Upper lobe of left lung (tissue), 6 donors: ENCODE results near the gene ACKR3. TPM values are rescaled to one million over a fixed set of nuclear protein-coding genes. Genes with fewer than 3 reads are reported as not detected.

Experiments used
- ATAC-seq, 2 donors: fragments of 200-7000 bp; cut with Tn5 transposase; one replicate each; pipeline ENCODE4 v1.9.1; 2022; ENCODE audit warnings: mild to moderate bottlenecking in 2 of 2, moderate library complexity in 2 of 2; ENCODE audit not compliant: low FRiP score in 2 of 2
- DNase-seq, 2 donors: peaks; one replicate each; pipeline ENCODE4 v3.0.0-alpha.2; 2019 to 2020
- H3K27ac ChIP-seq, 4 donors: fragments of 200-600 bp; sonication (generic); one replicate each; pipeline ENCODE4 v1.5.1; 2016 to 2019
- H3K27me3 ChIP-seq, 4 donors: fragments of 200-600 bp; sonication (generic); one replicate each; pipeline ENCODE4 v1.5.1; 2017 to 2019
- H3K36me3 ChIP-seq, 4 donors: fragments of 200-600 bp; sonication (generic); one replicate each; pipeline ENCODE4 v1.5.1; 2016 to 2019
- H3K4me1 ChIP-seq, 4 donors: fragments of 200-600 bp; sonication (generic); one replicate each; pipeline ENCODE4 v1.5.1; 2018 to 2019
- H3K4me3 ChIP-seq, 4 donors: fragments of 200-600 bp; sonication (generic); one replicate each; pipeline ENCODE4 v1.5.1; 2017 to 2019; ENCODE audit warnings: mild to moderate bottlenecking in 2 of 4, moderate library complexity in 1 of 4
- H3K9me3 ChIP-seq, 4 donors: fragments of 200-600 bp; sonication (generic); one replicate each; pipeline ENCODE4 v1.5.1; 2018 to 2019
- EP300 ChIP-seq, 4 donors: sonication (generic); formaldehyde crosslinking; IDR thresholded peaks; one replicate each; pipeline ENCODE4 v1.5.1; 2017; ENCODE audit warnings: antibody characterized with exemption in 4 of 4, control low read depth in 2 of 4
- POLR2A ChIP-seq, 4 donors: fragments of 450-650 bp; IDR thresholded peaks; one replicate each; pipeline ENCODE4 v1.5.1; 2016 to 2017; ENCODE audit warnings: antibody characterized with exemption in 4 of 4, mild to moderate bottlenecking in 2 of 4
- POLR2AphosphoS5 ChIP-seq, 2 donors: sonication (generic); formaldehyde crosslinking; IDR thresholded peaks; one replicate each; pipeline ENCODE4 v1.5.1; 2017; ENCODE audit warnings: antibody characterized with exemption in 2 of 2
- WGBS, 2 donors: methylation state at CpG; one replicate each; pipeline ENCODE4 v1.1.5; 2017 to 2018; 5-methylcytosine and 5-hydroxymethylcytosine counted together
- total RNA-seq, 6 donors: library from RNA; depleted of rRNA in 4 of 6; stranded (reverse); fragments of >200 nt in 4 of 6; gene quantifications; one replicate each; pipeline versions ENCODE4 v1.1.0 to v1.2.1, GENCODE V29; 2016 to 2021
- TF ChIP-seq, protein P1 (sequence below), 6 experiments: fragments of 450-650 bp in 4 of 6; fragments of 200-600 bp in 2 of 6; sonication (generic) in 2 of 6; IDR thresholded peaks; one replicate each; pipeline ENCODE4 v1.5.1; 2016 to 2019; ENCODE audit warnings: antibody characterized with exemption in 6 of 6
- donor health status: DM: no; HTN: no; CAD: no; lungs with moderate emphysema.
- donor health status: DM: no; HTN: yes; CAD: no; lungs with severe emphysema.

ACKR3 gene
- total RNA-seq, 6 donors from 2014 or later = 3.9 to 28.5 (median 10.5) TPM

DNA sequence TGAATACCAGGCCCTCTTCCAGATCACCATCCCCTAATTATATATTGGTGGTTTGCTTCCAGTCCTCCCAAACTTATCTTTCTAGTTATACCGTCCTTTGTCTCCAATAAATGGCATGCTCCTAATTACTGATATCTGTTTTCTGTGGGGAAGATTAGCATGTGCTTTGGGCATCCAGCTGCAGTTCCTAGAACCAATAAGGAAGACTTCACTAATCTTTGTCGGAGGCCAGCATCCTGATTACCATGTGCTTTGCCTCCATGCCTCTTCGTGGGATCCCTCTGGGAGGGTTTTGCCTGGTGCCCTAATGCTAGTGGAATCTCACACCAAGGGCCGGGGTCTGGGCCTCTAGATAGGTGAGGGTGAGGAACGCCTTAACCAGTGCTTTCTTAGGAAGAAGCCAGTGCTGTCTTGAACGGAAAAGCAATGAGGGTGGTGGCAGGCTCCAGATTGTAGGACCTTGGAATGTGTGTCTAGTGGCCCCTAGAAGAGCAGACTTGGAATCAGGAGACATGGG, 47.7 kb downstream of the ACKR3 start:
- no peaks in the 10 kb centered on the region for H3K27me3 ChIP-seq
- no peaks in the 10 kb centered on the region for H3K4me1 ChIP-seq
- H3K27ac ChIP-seq = no peak overlapping the region
- no peak for DNase-seq
- H3K4me3 ChIP-seq = no peak overlapping the region
- no peak for TF ChIP-seq EP300 (IDR thresholded peaks at IDR 0.05)
- TF ChIP-seq, protein P1, sequence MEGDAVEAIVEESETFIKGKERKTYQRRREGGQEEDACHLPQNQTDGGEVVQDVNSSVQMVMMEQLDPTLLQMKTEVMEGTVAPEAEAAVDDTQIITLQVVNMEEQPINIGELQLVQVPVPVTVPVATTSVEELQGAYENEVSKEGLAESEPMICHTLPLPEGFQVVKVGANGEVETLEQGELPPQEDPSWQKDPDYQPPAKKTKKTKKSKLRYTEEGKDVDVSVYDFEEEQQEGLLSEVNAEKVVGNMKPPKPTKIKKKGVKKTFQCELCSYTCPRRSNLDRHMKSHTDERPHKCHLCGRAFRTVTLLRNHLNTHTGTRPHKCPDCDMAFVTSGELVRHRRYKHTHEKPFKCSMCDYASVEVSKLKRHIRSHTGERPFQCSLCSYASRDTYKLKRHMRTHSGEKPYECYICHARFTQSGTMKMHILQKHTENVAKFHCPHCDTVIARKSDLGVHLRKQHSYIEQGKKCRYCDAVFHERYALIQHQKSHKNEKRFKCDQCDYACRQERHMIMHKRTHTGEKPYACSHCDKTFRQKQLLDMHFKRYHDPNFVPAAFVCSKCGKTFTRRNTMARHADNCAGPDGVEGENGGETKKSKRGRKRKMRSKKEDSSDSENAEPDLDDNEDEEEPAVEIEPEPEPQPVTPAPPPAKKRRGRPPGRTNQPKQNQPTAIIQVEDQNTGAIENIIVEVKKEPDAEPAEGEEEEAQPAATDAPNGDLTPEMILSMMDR (IDR thresholded peaks at IDR 0.05) = no peak
- TF ChIP-seq POLR2A (IDR thresholded peaks at IDR 0.05) = no peak
- TF ChIP-seq POLR2AphosphoS5 (IDR thresholded peaks at IDR 0.05) = no peak
- WGBS, 2 donors = 89 to 90% methylated on average over 6 of the region's 6 CpGs
- no peak for ATAC-seq
- H3K36me3 ChIP-seq = no peaks in the 10 kb centered on the region
- H3K9me3 ChIP-seq = no peaks in the 10 kb centered on the region

DNA sequence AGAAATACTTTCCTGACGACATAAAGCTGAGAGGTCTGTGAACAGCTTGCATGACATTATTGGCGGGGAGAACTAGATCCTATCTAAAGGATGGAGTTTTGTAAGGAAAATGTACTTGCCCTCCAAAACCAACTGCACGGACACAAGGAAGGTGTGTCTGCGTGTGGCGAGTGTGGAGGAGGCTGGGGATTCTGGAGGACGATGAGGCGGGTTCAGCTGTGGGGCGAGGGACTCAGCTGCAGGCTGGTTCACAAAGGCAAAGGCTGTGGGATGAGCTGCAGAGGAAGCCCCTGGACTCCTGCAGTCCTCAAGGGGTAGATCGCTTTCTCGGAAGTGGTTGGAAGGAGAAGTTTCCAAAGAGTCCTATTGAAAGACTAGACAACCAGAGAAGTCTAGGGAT, 48.2 kb downstream of the ACKR3 start:
- TF ChIP-seq EP300 (IDR thresholded peaks at IDR 0.05) = no peak
- TF ChIP-seq, protein P1 (IDR thresholded peaks at IDR 0.05) = no peak
- TF ChIP-seq POLR2AphosphoS5 (IDR thresholded peaks at IDR 0.05) = no peak
- no peak for TF ChIP-seq POLR2A (IDR thresholded peaks at IDR 0.05)
- WGBS, 2 donors = 89 to 93% methylated on average over 10 of the region's 10 CpGs

DNA sequence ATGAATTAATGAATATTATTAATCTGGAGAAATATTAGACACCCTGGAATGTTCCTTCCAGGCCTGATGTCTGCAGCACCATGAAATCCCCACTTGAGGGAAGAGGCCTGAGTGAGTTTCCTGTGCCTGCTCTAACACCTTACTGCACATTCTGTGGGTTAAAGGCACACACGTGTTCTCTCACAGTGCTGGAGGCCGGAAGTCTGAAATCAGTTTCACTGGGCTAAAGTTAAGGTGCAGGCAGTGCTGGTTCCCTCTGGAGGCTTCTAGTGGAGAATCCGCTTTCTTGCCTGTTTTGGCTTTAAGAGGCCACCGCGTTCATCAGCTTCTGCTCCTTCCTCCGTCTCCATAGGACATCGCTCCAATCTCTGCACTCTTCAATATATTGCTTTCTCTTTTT, 48.7 kb downstream of the ACKR3 start:
- TF ChIP-seq POLR2A (IDR thresholded peaks at IDR 0.05) (no peak), EP300 (IDR thresholded peaks at IDR 0.05) (no peak), POLR2AphosphoS5 (IDR thresholded peaks at IDR 0.05) (no peak)
- TF ChIP-seq, protein P1 (IDR thresholded peaks at IDR 0.05) = no peak
- Histone ChIP-seq H3K36me3 (no peaks in the 10 kb centered on the region), H3K4me3 (no peak overlapping the region), H3K4me1 (no peaks in the 10 kb centered on the region), H3K9me3 (no peaks in the 10 kb centered on the region), H3K27ac (no peak overlapping the region), H3K27me3 (no peaks in the 10 kb centered on the region)
- ATAC-seq (no peak), DNase-seq (no peak)
- 84 to 87% methylated on average over 7 of the region's 7 CpGs for WGBS, 2 donors

More for the DNA sequence above, 48.2 kb downstream of the ACKR3 start:
- DNase-seq = no peak
- H3K27ac ChIP-seq = no peak overlapping the region
- no peaks in the 10 kb centered on the region for H3K4me1 ChIP-seq
- H3K9me3 ChIP-seq = no peaks in the 10 kb centered on the region
- no peaks in the 10 kb centered on the region for H3K36me3 ChIP-seq
- H3K27me3 ChIP-seq = no peaks in the 10 kb centered on the region
- H3K4me3 ChIP-seq = no peak overlapping the region
- no peak for ATAC-seq

DNA sequence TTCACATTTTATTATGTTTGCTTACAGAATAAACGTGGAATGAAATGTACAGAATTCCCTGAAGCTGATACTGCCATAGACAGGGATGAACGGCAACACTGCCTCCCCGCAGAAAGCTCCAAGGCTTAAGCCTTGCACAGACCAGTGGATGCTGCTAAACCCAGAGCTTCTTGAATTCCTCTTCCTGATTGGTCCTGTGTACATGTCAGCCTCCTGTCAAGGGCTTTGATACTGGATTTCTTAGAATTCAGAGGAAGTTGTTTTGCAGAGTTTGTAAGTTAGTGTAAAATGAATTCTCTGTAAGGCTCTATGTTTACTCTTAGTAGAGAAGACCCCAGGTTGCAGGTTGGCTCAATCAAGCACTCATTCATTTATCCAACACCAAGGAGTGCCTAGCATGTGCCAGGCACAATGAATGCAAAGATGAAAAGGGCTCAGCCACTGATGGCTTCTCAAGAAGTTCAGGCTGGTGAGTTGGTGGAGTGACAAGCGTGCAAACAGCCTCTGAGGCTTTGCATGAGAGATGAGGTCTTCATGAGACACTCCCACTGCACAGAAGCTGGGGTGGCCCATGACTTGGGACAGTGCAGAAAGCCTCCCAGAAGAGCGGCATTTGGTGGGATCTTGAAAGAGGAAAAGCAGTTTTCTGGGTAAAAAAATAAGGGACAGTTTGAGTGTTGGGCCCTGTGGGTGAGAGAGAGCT, 50.4 kb downstream of the ACKR3 start:
- H3K9me3 ChIP-seq = no peaks in the 10 kb centered on the region
- 80 to 84% methylated on average over 5 of the region's 5 CpGs for WGBS, 2 donors
- ATAC-seq = no peak
- no peak overlapping the region for H3K27ac ChIP-seq
- TF ChIP-seq EP300 (IDR thresholded peaks at IDR 0.05) = no peak
- no peaks in the 10 kb centered on the region for H3K27me3 ChIP-seq
- H3K4me1 ChIP-seq = no peaks in the 10 kb centered on the region
- no peak overlapping the region for H3K4me3 ChIP-seq
- no peak for DNase-seq
- no peaks in the 10 kb centered on the region for H3K36me3 ChIP-seq

DNA sequence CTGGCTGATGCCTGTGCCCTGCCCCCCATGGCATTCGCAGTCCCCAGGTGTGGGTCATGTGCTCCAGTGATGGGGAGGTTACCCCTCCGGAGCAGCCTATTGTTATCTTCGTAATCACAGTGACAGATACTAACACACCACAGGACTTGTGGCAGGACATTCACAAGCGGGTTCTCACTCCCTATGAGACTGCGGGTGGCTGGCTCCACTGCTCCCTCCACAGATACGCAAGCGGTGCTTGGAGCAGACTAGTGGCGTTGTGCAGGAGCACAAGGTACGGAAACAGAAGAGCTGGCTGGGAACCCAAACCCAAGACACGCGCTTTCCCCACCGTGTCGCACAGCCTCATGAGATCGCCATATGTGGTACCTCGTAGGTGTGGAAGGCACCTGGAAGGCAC, 52.2 kb downstream of the ACKR3 start:
- no peaks in the 10 kb centered on the region for H3K4me1 ChIP-seq
- WGBS, 2 donors = 93 to 98% methylated on average over 12 to 15 of the region's 15 CpGs
- TF ChIP-seq, protein P1 (IDR thresholded peaks at IDR 0.05) = no peak
- TF ChIP-seq POLR2A (IDR thresholded peaks at IDR 0.05) = no peak
- no peak for TF ChIP-seq POLR2AphosphoS5 (IDR thresholded peaks at IDR 0.05)
- no peak for TF ChIP-seq EP300 (IDR thresholded peaks at IDR 0.05)
- H3K36me3 ChIP-seq = no peaks in the 10 kb centered on the region
- DNase-seq (no peak), ATAC-seq (no peak)
- H3K9me3 ChIP-seq = no peaks in the 10 kb centered on the region
- no peak overlapping the region for H3K4me3 ChIP-seq
- no peaks in the 10 kb centered on the region for H3K27me3 ChIP-seq
- H3K27ac ChIP-seq = no peak overlapping the region
